Measurements from ENCODE around the gene CSNK1E.

The CSNK1E gene

GRCh38 chr22:38325587-38325986 is 8.4 kb upstream of the CSNK1E start:
- Histone ChIP-seq H3K27me3 (ENCODE audit: insufficient read depth, low read depth) (no peaks in the 10 kb centered on the region), H2AFZ (ENCODE audit: low read depth) (no peak overlapping the region), H3K4me2 (no peak overlapping the region), H3K36me3 (ENCODE audit: insufficient read depth) (no peaks in the 10 kb centered on the region), H3K4me1 (ENCODE audit: low read depth, poor library complexity, severe bottlenecking) (no peaks in the 10 kb centered on the region), H4K20me1 (ENCODE audit: insufficient read depth) (no peaks in the 10 kb centered on the region), H3K9ac (no peak overlapping the region), H3K4me3 (IDR thresholded peaks at IDR 0.05; ENCODE audit: insufficient read depth, low read depth, low read length) (no peak overlapping the region), H3K79me2 (ENCODE audit: insufficient read depth, low read depth) (no peaks in the 10 kb centered on the region), H3K27ac (no peak overlapping the region)
- TF ChIP-seq CTCF (conservative IDR thresholded peaks at IDR 0.05; ENCODE audit: low read depth, low read length): no peak

DNA sequence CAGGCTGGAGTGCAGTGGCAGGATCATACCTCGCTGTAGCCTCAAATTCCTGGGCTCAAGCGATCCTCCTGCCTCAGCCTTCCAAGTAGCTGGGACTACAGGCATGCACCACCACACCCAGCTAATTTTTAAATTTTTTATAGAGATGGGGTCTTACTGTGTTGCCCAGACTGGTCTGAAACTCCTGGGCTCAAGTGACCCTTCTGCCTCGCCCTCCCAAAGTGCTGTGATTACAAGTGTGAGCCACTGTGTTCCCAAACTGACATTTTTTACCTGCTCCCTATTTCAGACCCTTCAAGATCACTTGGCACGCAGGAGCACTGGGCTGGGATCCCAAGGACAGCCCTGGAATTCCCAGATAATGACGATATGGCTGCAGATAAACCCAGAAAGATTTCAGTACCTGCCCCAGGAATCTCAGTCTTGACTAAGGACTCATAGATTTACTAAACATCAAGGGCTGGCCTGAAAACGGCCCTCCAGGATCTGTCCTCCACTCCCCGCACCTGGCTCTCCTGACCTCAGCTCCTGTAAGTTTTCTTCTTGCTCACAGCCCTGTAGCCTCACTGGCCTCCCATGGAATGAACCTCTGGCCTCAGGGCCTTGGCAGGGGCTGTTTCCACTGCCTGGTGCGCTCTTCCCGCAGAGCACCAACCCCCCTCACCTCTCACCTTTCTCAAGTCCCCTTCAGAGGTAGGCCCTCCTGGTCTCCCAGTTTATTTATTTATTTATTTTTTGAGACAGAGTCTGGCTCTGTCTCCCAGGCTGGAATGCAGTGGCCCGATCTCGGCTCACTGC is 3.6 kb upstream of the CSNK1E start:
- no peaks in the 10 kb centered on the region for H3K27me3 ChIP-seq (ENCODE audit: insufficient read depth, low read depth)
- no peak overlapping the region for H3K9ac ChIP-seq
- H3K4me1 ChIP-seq (ENCODE audit: low read depth, poor library complexity, severe bottlenecking): peaks cover 4% of the 10 kb centered on the region
- H3K4me3 ChIP-seq (IDR thresholded peaks at IDR 0.05; ENCODE audit: insufficient read depth, low read depth, low read length): no peak overlapping the region
- H3K27ac ChIP-seq: no peak overlapping the region
- no peaks in the 10 kb centered on the region; the same call in 1 of the 2 replicates for H4K20me1 ChIP-seq (ENCODE audit: insufficient read depth)
- no peaks in the 10 kb centered on the region for H3K36me3 ChIP-seq (ENCODE audit: insufficient read depth)
- no peak for TF ChIP-seq CTCF (conservative IDR thresholded peaks at IDR 0.05; ENCODE audit: low read depth, low read length)
- H2AFZ ChIP-seq (ENCODE audit: low read depth): no peak overlapping the region
- peaks cover 11% of the 10 kb centered on the region for H3K79me2 ChIP-seq (ENCODE audit: insufficient read depth, low read depth)
- H3K4me2 ChIP-seq: no peak overlapping the region

DNA sequence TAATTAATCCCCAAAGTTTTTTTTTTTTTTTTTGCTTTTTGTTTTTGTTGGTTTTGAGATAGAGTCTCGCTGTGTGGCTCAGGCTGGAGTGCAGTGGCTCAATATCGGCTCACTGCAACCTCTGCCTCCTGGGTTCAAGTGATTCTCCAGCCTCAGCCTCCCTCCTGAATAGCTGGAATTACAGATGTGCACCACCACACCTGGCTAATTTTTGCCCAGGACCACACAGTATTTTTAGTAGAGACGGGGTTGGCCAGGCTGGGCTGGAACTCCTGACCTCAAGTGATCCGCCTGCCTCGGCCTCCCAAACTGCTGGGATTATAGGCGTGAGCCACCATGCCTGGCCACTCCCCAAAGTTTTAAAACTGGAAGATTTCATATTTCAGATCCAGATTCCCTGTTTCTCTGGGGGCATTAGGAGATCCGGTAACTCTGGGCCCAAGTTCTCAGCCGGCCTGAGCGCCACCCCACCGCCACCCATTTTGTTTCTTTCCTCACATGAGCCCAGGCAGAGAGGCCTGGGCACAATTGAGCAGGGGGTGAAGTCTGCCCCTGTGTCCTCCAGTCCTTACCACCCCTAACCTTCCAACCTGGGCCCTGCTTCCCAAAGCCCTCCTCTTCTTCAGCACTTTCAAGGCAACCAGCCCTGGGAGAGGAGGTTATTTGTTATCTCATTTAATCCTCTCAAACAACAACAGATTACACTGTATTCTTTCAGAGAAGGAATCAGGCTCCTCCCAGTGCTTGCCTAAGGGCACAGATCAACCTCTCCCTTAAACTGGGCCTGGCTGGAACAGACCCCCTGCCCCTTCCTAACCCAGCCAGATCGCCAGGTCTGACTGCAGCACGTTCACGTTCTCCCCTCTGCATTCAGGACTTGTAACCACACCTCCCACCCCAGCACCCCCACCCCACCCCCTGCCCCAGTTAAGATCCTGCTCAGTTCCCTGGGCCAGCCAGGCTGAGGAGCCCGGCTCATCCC is 1.9 kb upstream of the CSNK1E start:
- H3K4me2 ChIP-seq: no peak overlapping the region
- no peak overlapping the region for H3K4me3 ChIP-seq (IDR thresholded peaks at IDR 0.05; ENCODE audit: insufficient read depth, low read depth, low read length)
- no peaks in the 10 kb centered on the region; the same call in 1 of the 2 replicates for H4K20me1 ChIP-seq (ENCODE audit: insufficient read depth)
- no peak overlapping the region for H3K9ac ChIP-seq
- H3K27me3 ChIP-seq (ENCODE audit: insufficient read depth, low read depth): no peaks in the 10 kb centered on the region
- TF ChIP-seq CTCF (conservative IDR thresholded peaks at IDR 0.05; ENCODE audit: low read depth, low read length): no peak
- H2AFZ ChIP-seq (ENCODE audit: low read depth): no peak overlapping the region
- no peaks in the 10 kb centered on the region for H3K36me3 ChIP-seq (ENCODE audit: insufficient read depth)
- H3K27ac ChIP-seq: no peak overlapping the region
- H3K79me2 ChIP-seq (ENCODE audit: insufficient read depth, low read depth): peaks cover 28% of the 10 kb centered on the region
- peaks cover 20% of the 10 kb centered on the region for H3K4me1 ChIP-seq (ENCODE audit: low read depth, poor library complexity, severe bottlenecking)

- Histone ChIP-seq H4K20me1 (ENCODE audit: insufficient read depth) (no peaks in the 10 kb centered on the region; the same call in 1 of the 2 replicates), H3K36me3 (ENCODE audit: insufficient read depth) (no peaks in the 10 kb centered on the region; the same call in 1 of the 2 replicates), H2AFZ (ENCODE audit: low read depth) (peak overlapping the region; percentile 90; the same call in 1 of the 2 replicates), H3K4me3 (IDR thresholded peaks at IDR 0.05; ENCODE audit: insufficient read depth, low read depth, low read length) (no peak overlapping the region), H3K4me2 (peak overlapping the region; percentile 89), H3K27ac (no peak overlapping the region), H3K27me3 (ENCODE audit: insufficient read depth, low read depth) (no peaks in the 10 kb centered on the region), H3K9ac (peak overlapping the region; percentile 75; the same call in 1 of the 2 replicates), H3K79me2 (ENCODE audit: insufficient read depth, low read depth) (peaks cover 37% of the 10 kb centered on the region), H3K4me1 (ENCODE audit: low read depth, poor library complexity, severe bottlenecking) (peaks cover 20% of the 10 kb centered on the region)
- TF ChIP-seq CTCF (conservative IDR thresholded peaks at IDR 0.05; ENCODE audit: low read depth, low read length): no peak
These were observed 922 bp upstream of the CSNK1E start for GRCh38 chr22:38317995-38318715.
